A673 (cell line): ENCODE measurements around the gene C1QTNF5. TPM values are rescaled to one million over a fixed set of nuclear protein-coding genes. Genes with fewer than 3 reads are reported as not detected.

ENCODE experiments used
- BruUV-seq: library from RNA; stranded (reverse); fragments of 400-500 nt; replicated peaks from 2 replicates; lab custom pipeline; 2021; lab: Mats Ljungman, UMichigan
- CTCF ChIA-PET: fragments of 300-600 bp; sonication (Branson Sonifier 250); formaldehyde crosslinking; loops from one replicate; lab custom pipeline; 2022; ENCODE audit warnings: antibody characterized with exemption; lab: Charles Lee
- POLR2A ChIA-PET: fragments of 300-600 bp; sonication (Branson Sonifier 250); formaldehyde crosslinking; loops from one replicate; lab custom pipeline; 2022; ENCODE audit warnings: antibody characterized with exemption; ENCODE audit not compliant: low non-redundant PET; lab: Charles Lee
- DNase-seq: peaks from one replicate; pipeline ENCODE4 v3.0.0-alpha.2; 2015; ENCODE audit warnings: low spot score
- H3K27ac ChIP-seq: fragments of 200-600 bp; sonication (generic); 2 replicates; pipeline ENCODE4 v1.5.1; 2016; ENCODE audit warnings: mixed run types, low read depth, mild to moderate bottlenecking, mixed read lengths, antibody characterized with exemption, low read length; ENCODE audit not compliant: poor library complexity, severe bottlenecking
- H3K27me3 ChIP-seq: fragments of 200-600 bp; sonication (generic); replicated peaks from 2 replicates; pipeline ENCODE4 v1.6.1; 2017; ENCODE audit warnings: mixed run types, low read depth, mild to moderate bottlenecking, mixed read lengths, antibody characterized with exemption, low read length; ENCODE audit not compliant: insufficient read depth, poor library complexity
- H3K36me3 ChIP-seq: fragments of 200-600 bp; sonication (generic); 2 replicates; pipeline ENCODE4 v1.6.1; 2016; ENCODE audit warnings: mixed run types, mild to moderate bottlenecking, mixed read lengths, antibody characterized with exemption, low read length; ENCODE audit not compliant: insufficient read depth, poor library complexity, severe bottlenecking
- H3K4me1 ChIP-seq: fragments of 200-600 bp; sonication (generic); 2 replicates; pipeline ENCODE4 v1.6.1; 2017; ENCODE audit warnings: mixed run types, mild to moderate bottlenecking, mixed read lengths, antibody characterized with exemption, low read length; ENCODE audit not compliant: insufficient read depth, poor library complexity, severe bottlenecking
- H3K4me3 ChIP-seq: fragments of 200-600 bp; sonication (generic); 2 replicates; pipeline ENCODE4 v1.5.1; 2016; ENCODE audit warnings: low read depth, mixed run types, mild to moderate bottlenecking, mixed read lengths, low read length; ENCODE audit not compliant: poor library complexity, severe bottlenecking
- H3K9me3 ChIP-seq: fragments of 200-600 bp; sonication (generic); 2 replicates; pipeline ENCODE4 v1.6.1; 2016; ENCODE audit warnings: mixed run types, low read depth, mild to moderate bottlenecking, mixed read lengths, antibody characterized with exemption, low read length; ENCODE audit not compliant: poor library complexity, severe bottlenecking
- EZH2 ChIP-seq: fragments of 200-600 bp; sonication (generic); IDR thresholded peaks from 2 replicates; pipeline ENCODE4 v1.6.1; 2017; ENCODE audit warnings: borderline replicate concordance, low read depth, mild to moderate bottlenecking, mixed read lengths, antibody characterized with exemption, low read length; ENCODE audit not compliant: poor library complexity, severe bottlenecking
- intact Hi-C: fragments of 100-400 bp; cut with micrococcal nuclease; formaldehyde crosslinking; loops from one replicate; pipeline ENCODE4 v1.10.0; 2022; ENCODE audit not compliant: unreplicated experiment
- total RNA-seq: library from RNA; stranded (reverse); gene quantifications from 2 replicates; pipeline ENCODE4 v1.2.3, GENCODE V29; 2021
- TF ChIP-seq, protein P1 (sequence below): fragments of 300-800, 200-600 bp; sonication (generic); conservative IDR thresholded peaks from 2 replicates; pipeline ENCODE4 v1.5.1; 2017; ENCODE audit warnings: low read depth, mild to moderate bottlenecking, antibody characterized with exemption, low read length, moderate library complexity, mixed read lengths

Gene C1QTNF5
- total RNA-seq, 1 experiment from 2014 or later: not detected

- no peak for DNase-seq
- intact Hi-C loops: no loop called here
Observed at GRCh38 chr11:119366690-119367620, 26.3 kb upstream of the C1QTNF5 start.

GRCh38 chr11:119365071-119365591 is 24.4 kb upstream of the C1QTNF5 start:
- no peak overlapping the region for H3K4me3 ChIP-seq
- H3K36me3 ChIP-seq: no peaks in the 10 kb centered on the region
- CTCF ChIA-PET: interaction anchor here (0.6 kb wide), 1 partner anchor 9 kb away, joined by 3 read pairs; no protein-coding TSS in a partner anchor
- TF ChIP-seq EZH2: no peak
- TF ChIP-seq, protein P1, sequence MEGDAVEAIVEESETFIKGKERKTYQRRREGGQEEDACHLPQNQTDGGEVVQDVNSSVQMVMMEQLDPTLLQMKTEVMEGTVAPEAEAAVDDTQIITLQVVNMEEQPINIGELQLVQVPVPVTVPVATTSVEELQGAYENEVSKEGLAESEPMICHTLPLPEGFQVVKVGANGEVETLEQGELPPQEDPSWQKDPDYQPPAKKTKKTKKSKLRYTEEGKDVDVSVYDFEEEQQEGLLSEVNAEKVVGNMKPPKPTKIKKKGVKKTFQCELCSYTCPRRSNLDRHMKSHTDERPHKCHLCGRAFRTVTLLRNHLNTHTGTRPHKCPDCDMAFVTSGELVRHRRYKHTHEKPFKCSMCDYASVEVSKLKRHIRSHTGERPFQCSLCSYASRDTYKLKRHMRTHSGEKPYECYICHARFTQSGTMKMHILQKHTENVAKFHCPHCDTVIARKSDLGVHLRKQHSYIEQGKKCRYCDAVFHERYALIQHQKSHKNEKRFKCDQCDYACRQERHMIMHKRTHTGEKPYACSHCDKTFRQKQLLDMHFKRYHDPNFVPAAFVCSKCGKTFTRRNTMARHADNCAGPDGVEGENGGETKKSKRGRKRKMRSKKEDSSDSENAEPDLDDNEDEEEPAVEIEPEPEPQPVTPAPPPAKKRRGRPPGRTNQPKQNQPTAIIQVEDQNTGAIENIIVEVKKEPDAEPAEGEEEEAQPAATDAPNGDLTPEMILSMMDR: no peak
- H3K27ac ChIP-seq: no peak overlapping the region
- intact Hi-C loops: no loop called here
- H3K9me3 ChIP-seq: no peaks in the 10 kb centered on the region
- H3K27me3 ChIP-seq: no peaks in the 10 kb centered on the region
- BruUV-seq: no TSS peak
- no peak for DNase-seq
- POLR2A ChIA-PET: no interaction called here
- peaks cover 45% of the 10 kb centered on the region for H3K4me1 ChIP-seq

More at GRCh38 chr11:119366690-119367620, 26.3 kb upstream of the C1QTNF5 start:
- TF ChIP-seq, protein P1: no peak
- TF ChIP-seq EZH2: no peak
- POLR2A ChIA-PET: no interaction called here
- Histone ChIP-seq H3K27ac (no peak overlapping the region), H3K9me3 (no peaks in the 10 kb centered on the region), H3K36me3 (no peaks in the 10 kb centered on the region), H3K4me1 (peaks cover 44% of the 10 kb centered on the region), H3K4me3 (no peak overlapping the region), H3K27me3 (no peaks in the 10 kb centered on the region)
- CTCF ChIA-PET: no interaction called here
- no TSS peak for BruUV-seq

- ChIA-PET POLR2A (interaction anchor here (0.6 kb wide), 1 partner anchor 30 kb away, joined by 3 read pairs; the partner anchor contains the start of gene RNF26), CTCF (interaction anchor here (0.6 kb wide), 3 partner anchors 8 to 137 kb away, joined by 3 to 8 read pairs (median 4); no protein-coding TSS in a partner anchor)
- peak overlapping the region; percentile 35 for H3K27ac ChIP-seq
- intact Hi-C loops: no loop called here
- H3K27me3 ChIP-seq: no peaks in the 10 kb centered on the region
- H3K4me3 ChIP-seq: peak overlapping the region; percentile 44
- DNase-seq: peak; percentile 68
- no TSS peak for BruUV-seq
- peaks cover 38% of the 10 kb centered on the region for H3K4me1 ChIP-seq
- H3K9me3 ChIP-seq: no peaks in the 10 kb centered on the region
- no peaks in the 10 kb centered on the region for H3K36me3 ChIP-seq
- TF ChIP-seq EZH2: no peak
- TF ChIP-seq, protein P1: no peak
Observed at GRCh38 chr11:119363851-119364590, 23.3 kb upstream of the C1QTNF5 start.
